ENCODE measurements around the gene SLC16A7. TPM values are rescaled to one million over a fixed set of nuclear protein-coding genes. Genes with fewer than 3 reads are reported as not detected.

The SLC16A7 gene
- total RNA-seq, 4 donors from 2014 or later: 20.8 to 31.0 (median 28.3) TPM

DNA sequence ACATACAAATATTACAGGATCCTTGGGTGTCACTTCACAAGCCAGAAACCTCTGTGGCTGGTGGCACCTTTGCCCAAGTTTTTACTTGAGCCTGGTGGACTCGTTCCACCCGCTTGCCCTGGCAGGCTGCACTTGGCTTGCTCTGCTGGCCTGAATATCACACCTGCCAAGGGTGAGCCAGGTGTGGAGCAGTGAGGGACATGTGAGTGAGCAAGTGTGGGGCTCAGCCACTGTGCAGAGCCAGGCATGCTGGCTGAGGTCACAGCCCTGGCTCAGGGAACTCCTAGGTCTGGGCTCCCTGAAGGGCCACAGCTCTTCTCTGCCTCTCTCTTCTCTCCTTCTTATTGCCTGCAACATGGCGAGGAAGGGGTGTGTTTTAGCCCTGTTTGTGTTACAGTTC is 82.0 kb downstream of the SLC16A7 start:
- no peak for DNase-seq (ENCODE audit: low spot score in 2 of 2)
- intact Hi-C loops (cut with DNase I; ENCODE audit: low total_unique reads): no loop called here
- TF ChIP-seq, protein P1, sequence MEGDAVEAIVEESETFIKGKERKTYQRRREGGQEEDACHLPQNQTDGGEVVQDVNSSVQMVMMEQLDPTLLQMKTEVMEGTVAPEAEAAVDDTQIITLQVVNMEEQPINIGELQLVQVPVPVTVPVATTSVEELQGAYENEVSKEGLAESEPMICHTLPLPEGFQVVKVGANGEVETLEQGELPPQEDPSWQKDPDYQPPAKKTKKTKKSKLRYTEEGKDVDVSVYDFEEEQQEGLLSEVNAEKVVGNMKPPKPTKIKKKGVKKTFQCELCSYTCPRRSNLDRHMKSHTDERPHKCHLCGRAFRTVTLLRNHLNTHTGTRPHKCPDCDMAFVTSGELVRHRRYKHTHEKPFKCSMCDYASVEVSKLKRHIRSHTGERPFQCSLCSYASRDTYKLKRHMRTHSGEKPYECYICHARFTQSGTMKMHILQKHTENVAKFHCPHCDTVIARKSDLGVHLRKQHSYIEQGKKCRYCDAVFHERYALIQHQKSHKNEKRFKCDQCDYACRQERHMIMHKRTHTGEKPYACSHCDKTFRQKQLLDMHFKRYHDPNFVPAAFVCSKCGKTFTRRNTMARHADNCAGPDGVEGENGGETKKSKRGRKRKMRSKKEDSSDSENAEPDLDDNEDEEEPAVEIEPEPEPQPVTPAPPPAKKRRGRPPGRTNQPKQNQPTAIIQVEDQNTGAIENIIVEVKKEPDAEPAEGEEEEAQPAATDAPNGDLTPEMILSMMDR (IDR thresholded peaks at IDR 0.05): no peak
- TF ChIP-seq POLR2A (IDR thresholded peaks at IDR 0.05): no peak
- 49 to 63% methylated on average over 3 of the region's 3 CpGs for WGBS, 2 donors
- no peak overlapping the region for H3K4me3 ChIP-seq (ENCODE audit: low read depth, poor library complexity, severe bottlenecking)

DNA sequence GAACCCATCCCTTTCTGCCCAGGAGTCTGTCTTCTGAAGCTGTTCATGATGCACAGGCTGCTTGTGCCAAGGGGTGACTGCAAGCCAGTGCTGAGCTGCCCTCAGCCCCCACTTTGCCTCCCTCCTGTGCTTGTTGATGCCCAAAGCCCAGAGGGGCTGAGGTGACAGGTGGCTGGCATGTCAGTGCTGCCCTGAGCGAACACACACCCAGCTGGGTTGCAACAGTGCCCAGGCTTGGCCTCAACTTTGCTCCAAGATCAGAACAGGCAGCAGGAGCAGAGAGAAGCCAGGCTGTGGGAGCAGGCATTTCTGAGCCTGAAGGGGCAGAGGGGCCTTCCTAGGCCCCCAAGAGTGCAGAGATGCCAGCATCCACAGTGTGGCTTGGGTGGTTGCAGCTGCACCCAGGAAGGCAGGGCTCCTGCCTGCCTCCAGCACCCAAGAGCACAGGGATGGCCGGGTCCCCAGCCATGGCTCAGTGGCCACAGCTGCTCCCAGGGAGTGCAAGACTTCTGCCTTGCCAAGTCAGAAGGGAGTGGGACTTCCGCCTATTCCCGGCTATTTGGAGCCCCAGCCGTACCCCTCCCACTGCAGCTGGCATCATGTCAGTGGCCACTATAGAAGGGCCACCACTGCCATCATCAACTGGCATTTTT is 83.1 kb downstream of the SLC16A7 start:
- no peak overlapping the region for H3K4me3 ChIP-seq (ENCODE audit: low read depth, poor library complexity, severe bottlenecking)
- DNase-seq (ENCODE audit: low spot score in 2 of 2): no peak
- WGBS, 2 donors: 72 to 84% methylated on average over 4 to 5 of the region's 5 CpGs
- intact Hi-C loops (cut with DNase I; ENCODE audit: low total_unique reads): no loop called here
- TF ChIP-seq POLR2A (IDR thresholded peaks at IDR 0.05): no peak
- TF ChIP-seq, protein P1 (IDR thresholded peaks at IDR 0.05): no peak

DNA sequence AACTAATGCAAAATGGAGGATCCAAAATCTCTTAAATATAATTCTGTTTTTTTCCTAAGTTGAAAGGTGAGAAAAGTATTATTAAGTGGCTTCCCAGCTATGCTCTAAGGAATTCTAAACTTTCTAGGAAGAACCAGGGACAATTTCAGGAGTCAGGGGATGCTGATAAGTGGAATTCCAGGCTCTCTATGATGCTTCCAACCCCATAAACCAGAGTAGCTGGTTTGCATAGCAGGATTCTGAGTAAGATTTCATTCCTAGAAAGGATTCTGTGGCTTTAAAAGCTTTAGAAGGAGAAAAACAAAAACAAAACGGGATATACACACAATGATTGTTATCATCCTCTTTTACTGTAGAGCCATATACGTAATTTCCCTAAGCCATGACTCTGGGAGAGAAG is 93.9 kb downstream of the SLC16A7 start:
- TF ChIP-seq, protein P1 (IDR thresholded peaks at IDR 0.05): no peak
- TF ChIP-seq POLR2A (IDR thresholded peaks at IDR 0.05): no peak
- DNase-seq (ENCODE audit: low spot score in 2 of 2): no peak
- no peak overlapping the region for H3K4me3 ChIP-seq (ENCODE audit: low read depth, poor library complexity, severe bottlenecking)
- WGBS, 2 donors: 84 to 85% methylated on average over 2 of the region's 2 CpGs
- intact Hi-C loops (cut with DNase I; ENCODE audit: low total_unique reads): no loop called here

DNA sequence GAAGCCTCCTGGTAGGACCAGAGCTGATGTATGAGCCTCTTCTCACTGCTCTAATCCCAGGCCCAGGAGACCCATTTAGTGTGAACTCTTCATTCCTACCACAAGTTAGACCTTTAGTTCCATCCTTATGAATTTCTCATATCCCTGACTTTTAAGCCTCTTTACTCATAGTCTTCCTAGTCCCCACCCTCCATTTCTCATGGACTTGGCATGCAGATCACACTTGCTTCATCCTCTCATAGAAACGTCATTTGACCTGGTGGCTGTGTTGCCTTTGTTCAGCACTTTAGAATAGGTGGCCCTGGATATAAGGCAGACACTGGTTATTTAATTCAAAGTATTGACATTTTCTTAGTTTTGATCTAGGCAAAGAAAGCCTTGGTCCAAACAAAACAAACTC is 99.5 kb downstream of the SLC16A7 start:
- H3K4me3 ChIP-seq (ENCODE audit: low read depth, poor library complexity, severe bottlenecking): no peak overlapping the region
- TF ChIP-seq, protein P1 (IDR thresholded peaks at IDR 0.05): no peak
- TF ChIP-seq POLR2A (IDR thresholded peaks at IDR 0.05): no peak
- DNase-seq (ENCODE audit: low spot score in 2 of 2): no peak
- intact Hi-C loops (cut with DNase I; ENCODE audit: low total_unique reads): no loop called here
- 43 to 46% methylated on average over 1 of the region's 1 CpG for WGBS, 2 donors

DNA sequence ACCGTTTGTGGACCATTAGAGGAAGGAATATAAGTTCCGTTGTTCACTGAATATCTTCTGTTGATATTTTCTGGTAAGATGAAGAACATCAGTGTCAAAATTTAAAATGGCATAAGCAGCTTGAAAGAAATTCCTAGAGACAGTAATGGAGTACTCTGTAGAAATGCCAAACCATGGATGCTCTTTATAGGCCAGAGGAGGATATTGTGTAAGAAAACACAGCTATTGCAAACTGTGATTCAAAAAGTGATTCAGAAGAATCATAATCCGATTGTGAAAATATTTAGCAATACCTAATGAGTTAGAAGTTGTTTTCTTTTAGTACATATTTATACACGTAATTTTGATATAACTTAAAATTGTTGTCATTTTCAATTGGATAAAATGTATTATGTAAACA is 102.8 kb downstream of the SLC16A7 start:
- no peak for TF ChIP-seq POLR2A (IDR thresholded peaks at IDR 0.05)
- TF ChIP-seq, protein P1 (IDR thresholded peaks at IDR 0.05): no peak
- intact Hi-C loops (cut with DNase I; ENCODE audit: low total_unique reads): no loop called here
- 71 to 74% methylated on average over 4 of the region's 4 CpGs for WGBS, 2 donors
- no peak overlapping the region for H3K4me3 ChIP-seq (ENCODE audit: low read depth, poor library complexity, severe bottlenecking)
- no peak for DNase-seq (ENCODE audit: low spot score in 2 of 2)
